HepG2 (cell line): ENCODE results near the gene HDAC10. TPM values are rescaled to one million over a fixed set of nuclear protein-coding genes. Genes with fewer than 3 reads are reported as not detected.

Source experiments
- ETV5 ChIP-seq: IDR thresholded peaks from 2 replicates; pipeline ENCODE4 v1.6.1; 2018; ENCODE audit warnings: missing biosample characterization, missing genetic modification reagents, inconsistent platforms, borderline replicate concordance
- GFI1 ChIP-seq: sonication (generic); formaldehyde crosslinking; IDR thresholded peaks from 2 replicates; pipeline ENCODE4 v1.5.0; 2020; ENCODE audit warnings: missing genetic modification reagents, mild to moderate bottlenecking, borderline replicate concordance
- HNF4A ChIP-seq: sonication (generic); formaldehyde crosslinking; IDR thresholded peaks from 2 replicates; pipeline ENCODE4 v1.4.0; 2020; ENCODE audit warnings: missing genetic modification reagents
- LCORL ChIP-seq, 2 experiments: fragments of 450-650 bp in 1 of 2; sonication (generic) in 1 of 2; formaldehyde crosslinking in 1 of 2; IDR thresholded peaks; 2 replicates each; pipeline versions ENCODE4 v1.5.0 to v1.6.1; 2017 to 2020; ENCODE audit warnings: antibody characterized with exemption in 1 of 2, missing genetic modification reagents in 1 of 2
- NFKB2 ChIP-seq: sonication (generic); formaldehyde crosslinking; IDR thresholded peaks from 2 replicates; pipeline ENCODE4 v1.4.0; 2020; ENCODE audit warnings: missing genetic modification reagents, borderline replicate concordance
- NR2F6 ChIP-seq, 2 experiments: IDR thresholded peaks; 2 replicates each; pipeline ENCODE4 v1.6.1; 2016; ENCODE audit warnings: antibody characterized with exemption in 1 of 2, mild to moderate bottlenecking in 1 of 2
- PHF21A ChIP-seq: sonication (generic); formaldehyde crosslinking; IDR thresholded peaks from 2 replicates; pipeline ENCODE4 v1.5.0; 2020; ENCODE audit warnings: mild to moderate bottlenecking, missing genetic modification reagents
- RNF2 ChIP-seq: fragments of 450-650 bp; conservative IDR thresholded peaks from 2 replicates; pipeline ENCODE4 v1.6.1; 2016; ENCODE audit warnings: low read depth
- RXRB ChIP-seq: IDR thresholded peaks from 2 replicates; pipeline ENCODE4 v1.6.1; 2016; ENCODE audit warnings: borderline replicate concordance, missing genetic modification reagents, missing compliant biosample characterization
- SIN3A ChIP-seq: IDR thresholded peaks from 2 replicates; pipeline ENCODE4 v1.6.1; 2011; ENCODE audit warnings: low read depth, mild to moderate bottlenecking, control low read depth, low read length, borderline replicate concordance
- TAF1 ChIP-seq: sonication (generic); formaldehyde crosslinking; IDR thresholded peaks from 2 replicates; pipeline ENCODE4 v1.4.0; 2020; ENCODE audit warnings: missing genetic modification reagents
- ZMYM3 ChIP-seq: sonication (generic); formaldehyde crosslinking; IDR thresholded peaks from 2 replicates; pipeline ENCODE4 v1.5.1; 2020; ENCODE audit warnings: mild to moderate bottlenecking, missing genetic modification reagents
- ZNF629 ChIP-seq: sonication (generic); formaldehyde crosslinking; conservative IDR thresholded peaks from 2 replicates; pipeline ENCODE4 v1.5.0; 2020; ENCODE audit warnings: missing genetic modification reagents
- ZSCAN22 ChIP-seq: sonication (generic); formaldehyde crosslinking; IDR thresholded peaks from 2 replicates; pipeline ENCODE4 v1.4.0; 2020; ENCODE audit warnings: mild to moderate bottlenecking, missing genetic modification reagents
- polyA plus RNA-seq, 8 experiments: library from polyadenylated mRNA; depleted of rRNA in 3 of 8; stranded (reverse) in 7 of 8; unstranded in 1 of 8; fragments of >200 nt; fragmentation: Illumina TruSeq in 4 of 8; extraction: Trizol in 4 of 8; gene quantifications; 2 replicates each; pipeline versions ENCODE4 v1.2.1 to v1.2.3, GENCODE V29; 2011 to 2016; ENCODE audit warnings: low read depth in 4 of 8, missing spikeins in 1 of 8, mixed read lengths in 1 of 8; ENCODE audit not compliant: insufficient read depth in 1 of 8
- total RNA-seq, 5 experiments: library from RNA; depleted of rRNA; stranded (reverse); fragments of >200 nt; fragmentation: Illumina TruSeq; extraction: Trizol; gene quantifications; 2 replicates each; pipeline ENCODE4 v1.2.3, GENCODE V29; 2016; ENCODE audit warnings: low read depth in 1 of 5
- TF ChIP-seq, protein P1 (sequence below): sonication (generic); formaldehyde crosslinking; IDR thresholded peaks from 2 replicates; pipeline ENCODE4 v1.9.0; 2022; ENCODE audit warnings: missing genetic modification reagents, mild to moderate bottlenecking, borderline replicate concordance
- TF ChIP-seq, protein P2 (sequence below): sonication (generic); formaldehyde crosslinking; IDR thresholded peaks from 2 replicates; pipeline ENCODE4 v1.8.0; 2022; ENCODE audit warnings: mild to moderate bottlenecking, missing genetic modification reagents; ENCODE audit not compliant: insufficient replicate concordance
- TF ChIP-seq, protein P3 (sequence below): sonication (generic); formaldehyde crosslinking; IDR thresholded peaks from 2 replicates; pipeline ENCODE4 v1.4.0; 2020; ENCODE audit warnings: mild to moderate bottlenecking, missing genetic modification reagents

HDAC10 gene
- total and polyA plus RNA-seq, 2 of the 13 experiments (the other 11 are each of a cell fraction or from before 2014, with no cell fraction given): 13.9 to 14.9 TPM

DNA sequence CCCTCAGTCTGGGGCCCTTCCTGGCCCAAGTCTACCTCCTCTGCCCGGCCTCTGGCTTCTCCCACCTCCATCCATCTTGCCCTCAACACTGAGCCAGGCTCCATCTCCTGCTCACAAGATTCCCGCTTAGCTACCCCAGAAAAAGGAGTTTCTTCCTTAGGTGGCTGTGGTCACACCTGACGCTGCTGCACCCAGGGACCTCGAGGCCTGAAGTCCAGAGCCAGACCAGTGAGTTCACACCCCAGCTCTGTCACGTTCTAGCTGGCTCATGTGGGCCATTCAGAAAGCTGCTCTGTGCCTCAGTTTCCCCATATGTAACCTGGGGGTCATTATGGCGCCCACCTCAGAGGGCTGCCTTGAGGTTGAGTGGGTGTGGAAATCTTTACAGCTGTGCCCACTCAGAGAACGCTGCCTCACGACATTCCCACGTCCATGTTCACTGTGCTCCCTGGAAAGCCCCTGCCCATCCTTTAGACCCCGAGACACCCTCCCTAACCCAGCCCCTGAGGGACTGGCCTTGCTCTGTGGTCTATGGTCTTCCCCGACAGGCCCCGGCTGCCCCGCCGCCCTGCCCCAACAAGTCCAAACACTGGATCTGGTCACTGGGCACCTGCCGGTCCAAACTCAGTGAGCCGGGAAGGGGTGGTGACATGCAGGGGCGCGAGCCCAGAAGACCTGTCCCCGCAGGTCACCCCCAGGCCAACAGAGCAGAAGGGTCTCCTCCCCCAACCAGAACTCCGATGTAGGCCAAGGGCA is 46.6 kb upstream of the HDAC10 start (continued):
- TF ChIP-seq, protein P1, sequence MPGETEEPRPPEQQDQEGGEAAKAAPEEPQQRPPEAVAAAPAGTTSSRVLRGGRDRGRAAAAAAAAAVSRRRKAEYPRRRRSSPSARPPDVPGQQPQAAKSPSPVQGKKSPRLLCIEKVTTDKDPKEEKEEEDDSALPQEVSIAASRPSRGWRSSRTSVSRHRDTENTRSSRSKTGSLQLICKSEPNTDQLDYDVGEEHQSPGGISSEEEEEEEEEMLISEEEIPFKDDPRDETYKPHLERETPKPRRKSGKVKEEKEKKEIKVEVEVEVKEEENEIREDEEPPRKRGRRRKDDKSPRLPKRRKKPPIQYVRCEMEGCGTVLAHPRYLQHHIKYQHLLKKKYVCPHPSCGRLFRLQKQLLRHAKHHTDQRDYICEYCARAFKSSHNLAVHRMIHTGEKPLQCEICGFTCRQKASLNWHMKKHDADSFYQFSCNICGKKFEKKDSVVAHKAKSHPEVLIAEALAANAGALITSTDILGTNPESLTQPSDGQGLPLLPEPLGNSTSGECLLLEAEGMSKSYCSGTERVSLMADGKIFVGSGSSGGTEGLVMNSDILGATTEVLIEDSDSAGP (CRISPR knock-in tag): 0 out of 2 replicates have a peak, but pooled peaks have one; percentile 2
- TF ChIP-seq NFKB2 (0 out of 2 replicates have a peak, but pooled peaks have one; percentile 14), RXRB (no peak), SIN3A (no peak), ETV5 (CRISPR knock-in tag) (no peak), GFI1 (CRISPR knock-in tag) (no peak), TAF1 (no peak), PHF21A (CRISPR knock-in tag) (0 out of 2 replicates have a peak, but pooled peaks have one; percentile 17), RNF2 (0 out of 2 replicates have a peak, but pooled peaks have one; percentile 43), ZNF629 (CRISPR knock-in tag) (no peak), LCORL (IDR thresholded peaks at IDR 0.05) (no peak), LCORL (CRISPR knock-in tag; IDR thresholded peaks at IDR 0.05) (0 out of 2 replicates have a peak, but pooled peaks have one; percentile 45), HNF4A (0 out of 2 replicates have a peak, but pooled peaks have one; percentile 1), NR2F6 (IDR thresholded peaks at IDR 0.05) (no peak), NR2F6 (CRISPR knock-in tag; IDR thresholded peaks at IDR 0.05) (0 out of 2 replicates have a peak, but pooled peaks have one; percentile 3), ZSCAN22 (CRISPR knock-in tag) (peak; percentile 78; the same call in 1 of the 2 replicates), ZMYM3 (CRISPR knock-in tag) (0 out of 2 replicates have a peak, but pooled peaks have one; percentile 14)
- TF ChIP-seq, protein P2, sequence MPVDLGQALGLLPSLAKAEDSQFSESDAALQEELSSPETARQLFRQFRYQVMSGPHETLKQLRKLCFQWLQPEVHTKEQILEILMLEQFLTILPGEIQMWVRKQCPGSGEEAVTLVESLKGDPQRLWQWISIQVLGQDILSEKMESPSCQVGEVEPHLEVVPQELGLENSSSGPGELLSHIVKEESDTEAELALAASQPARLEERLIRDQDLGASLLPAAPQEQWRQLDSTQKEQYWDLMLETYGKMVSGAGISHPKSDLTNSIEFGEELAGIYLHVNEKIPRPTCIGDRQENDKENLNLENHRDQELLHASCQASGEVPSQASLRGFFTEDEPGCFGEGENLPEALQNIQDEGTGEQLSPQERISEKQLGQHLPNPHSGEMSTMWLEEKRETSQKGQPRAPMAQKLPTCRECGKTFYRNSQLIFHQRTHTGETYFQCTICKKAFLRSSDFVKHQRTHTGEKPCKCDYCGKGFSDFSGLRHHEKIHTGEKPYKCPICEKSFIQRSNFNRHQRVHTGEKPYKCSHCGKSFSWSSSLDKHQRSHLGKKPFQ (CRISPR knock-in tag): peak; percentile 98
- TF ChIP-seq, protein P3, sequence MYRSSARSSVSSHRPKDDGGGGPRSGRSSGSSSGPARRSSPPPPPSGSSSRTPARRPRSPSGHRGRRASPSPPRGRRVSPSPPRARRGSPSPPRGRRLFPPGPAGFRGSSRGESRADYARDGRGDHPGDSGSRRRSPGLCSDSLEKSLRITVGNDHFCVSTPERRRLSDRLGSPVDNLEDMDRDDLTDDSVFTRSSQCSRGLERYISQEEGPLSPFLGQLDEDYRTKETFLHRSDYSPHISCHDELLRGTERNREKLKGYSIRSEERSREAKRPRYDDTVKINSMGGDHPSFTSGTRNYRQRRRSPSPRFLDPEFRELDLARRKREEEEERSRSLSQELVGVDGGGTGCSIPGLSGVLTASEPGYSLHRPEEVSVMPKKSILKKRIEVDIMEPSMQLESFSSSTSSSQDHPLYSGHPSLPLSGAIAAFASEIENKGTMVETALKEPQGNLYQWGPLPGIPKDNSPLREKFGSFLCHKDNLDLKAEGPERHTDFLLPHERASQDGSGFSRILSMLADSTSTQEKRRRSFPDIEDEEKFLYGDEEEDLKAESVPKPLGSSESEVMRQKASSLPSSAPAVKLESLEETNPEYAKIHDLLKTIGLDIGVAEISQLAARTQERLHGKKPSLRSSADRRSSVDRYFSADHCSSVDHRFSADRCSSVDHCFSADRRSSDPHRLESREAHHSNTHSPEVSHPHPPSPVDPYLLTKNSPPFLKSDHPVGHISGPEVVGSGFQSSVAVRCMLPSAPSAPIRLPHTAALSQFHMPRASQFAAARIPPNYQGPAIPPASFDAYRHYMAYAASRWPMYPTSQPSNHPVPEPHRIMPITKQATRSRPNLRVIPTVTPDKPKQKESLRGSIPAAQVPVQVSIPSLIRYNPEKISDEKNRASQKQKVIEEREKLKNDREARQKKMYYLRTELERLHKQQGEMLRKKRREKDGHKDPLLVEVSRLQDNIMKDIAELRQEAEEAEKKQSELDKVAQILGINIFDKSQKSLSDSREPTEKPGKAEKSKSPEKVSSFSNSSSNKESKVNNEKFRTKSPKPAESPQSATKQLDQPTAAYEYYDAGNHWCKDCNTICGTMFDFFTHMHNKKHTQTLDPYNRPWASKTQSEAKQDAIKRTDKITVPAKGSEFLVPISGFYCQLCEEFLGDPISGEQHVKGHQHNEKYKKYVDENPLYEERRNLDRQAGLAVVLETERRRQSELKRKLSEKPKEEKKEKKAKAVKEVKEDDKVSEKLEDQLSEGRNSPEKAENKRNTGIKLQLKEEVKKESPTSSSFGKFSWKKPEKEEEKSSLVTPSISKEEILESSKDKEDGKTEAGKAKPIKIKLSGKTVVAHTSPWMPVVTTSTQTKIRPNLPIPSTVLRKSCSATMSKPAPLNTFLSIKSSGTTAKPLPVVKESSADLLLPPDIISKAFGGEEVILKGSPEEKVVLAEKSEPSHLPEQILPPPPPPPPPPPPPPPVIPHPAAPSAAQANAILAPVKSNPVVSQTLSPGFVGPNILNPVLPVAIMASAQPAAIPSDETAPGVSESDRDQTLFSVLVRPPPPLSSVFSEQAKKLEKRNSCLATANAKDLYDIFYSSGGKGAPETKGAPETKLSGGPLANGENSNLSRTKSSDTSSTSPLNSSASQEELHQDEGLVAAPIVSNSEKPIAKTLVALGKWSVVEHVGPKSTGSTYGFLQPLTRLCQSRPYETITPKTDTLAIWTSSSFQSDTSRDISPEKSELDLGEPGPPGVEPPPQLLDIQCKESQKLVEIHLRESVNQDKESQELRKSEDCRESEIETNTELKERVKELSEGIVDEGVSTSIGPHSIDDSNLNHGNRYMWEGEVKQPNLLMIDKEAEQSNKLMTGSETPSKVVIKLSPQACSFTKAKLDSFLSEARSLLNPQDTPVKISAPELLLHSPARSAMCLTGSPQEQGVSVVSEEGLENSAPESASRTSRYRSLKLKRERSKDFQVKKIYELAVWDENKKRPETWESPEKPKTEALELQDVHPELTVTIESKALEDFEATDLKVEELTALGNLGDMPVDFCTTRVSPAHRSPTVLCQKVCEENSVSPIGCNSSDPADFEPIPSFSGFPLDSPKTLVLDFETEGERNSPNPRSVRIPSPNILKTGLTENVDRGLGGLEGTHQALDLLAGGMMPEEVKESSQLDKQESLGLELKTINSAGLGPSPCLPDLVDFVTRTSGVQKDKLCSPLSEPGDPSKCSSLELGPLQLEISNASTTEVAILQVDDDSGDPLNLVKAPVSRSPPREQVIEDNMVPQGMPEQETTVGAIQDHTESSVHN (CRISPR knock-in tag): no peak
